Measurements from ENCODE around the gene XIRP1.

The XIRP1 gene

GRCh38 chr3:39143051-39143885 is 49.1 kb downstream of the XIRP1 start:
- no peak for DNase-seq

DNA sequence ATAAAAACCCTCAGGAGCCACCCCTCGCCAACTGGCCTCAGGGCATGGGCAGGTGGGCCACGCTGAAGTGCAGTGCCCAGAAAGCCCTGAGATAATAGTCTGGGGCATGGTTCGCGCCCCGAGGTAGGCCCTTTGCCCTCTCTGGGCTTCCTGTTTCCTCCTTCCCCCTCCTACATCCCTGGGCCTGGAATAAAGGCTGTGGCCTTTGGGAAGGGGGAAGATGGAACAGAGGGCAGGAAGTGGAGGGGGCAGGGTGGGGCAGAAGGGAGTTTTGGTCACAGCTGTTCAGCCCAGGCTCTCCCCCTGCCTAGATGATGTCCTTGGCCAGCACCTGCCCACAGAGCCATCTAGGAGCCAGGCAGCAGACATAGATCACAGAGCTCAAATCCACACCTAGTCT is 50.3 kb downstream of the XIRP1 start:
- no peak for DNase-seq

- no peak for DNase-seq
These were observed 51.0 kb downstream of the XIRP1 start for GRCh38 chr3:39141171-39141995.

- no peak for DNase-seq
These were observed 51.9 kb downstream of the XIRP1 start for GRCh38 chr3:39140341-39140971.

- no peak for DNase-seq
These were observed 53.0 kb downstream of the XIRP1 start for GRCh38 chr3:39139442-39139841.

GRCh38 chr3:39138804-39139415 is 53.5 kb downstream of the XIRP1 start:
- DNase-seq: no peak

GRCh38 chr3:39137991-39138803 is 54.2 kb downstream of the XIRP1 start:
- no peak for DNase-seq

DNA sequence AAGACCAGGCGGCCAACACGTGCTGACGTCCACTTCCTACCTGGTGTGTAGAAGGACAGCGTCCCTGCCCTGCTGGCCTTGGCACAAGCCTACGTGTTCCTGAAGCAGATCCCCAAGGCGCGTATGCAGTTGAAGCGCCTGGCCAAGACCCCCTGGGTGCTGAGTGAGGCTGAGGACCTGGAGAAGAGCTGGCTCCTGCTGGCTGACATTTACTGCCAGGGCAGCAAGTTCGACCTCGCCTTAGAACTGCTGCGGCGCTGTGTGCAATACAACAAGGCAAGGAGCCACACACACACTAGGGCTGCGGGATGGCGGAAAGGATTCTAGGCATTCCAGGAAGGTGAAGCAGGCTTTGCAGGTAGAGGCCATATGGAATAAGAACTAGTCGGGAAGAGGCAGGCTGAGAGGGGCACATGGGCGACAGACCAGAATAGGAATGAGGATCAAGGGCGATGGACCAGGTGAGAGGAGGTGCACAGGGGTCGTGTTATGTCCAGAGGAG is 54.9 kb downstream of the XIRP1 start:
- no peak for DNase-seq

DNA sequence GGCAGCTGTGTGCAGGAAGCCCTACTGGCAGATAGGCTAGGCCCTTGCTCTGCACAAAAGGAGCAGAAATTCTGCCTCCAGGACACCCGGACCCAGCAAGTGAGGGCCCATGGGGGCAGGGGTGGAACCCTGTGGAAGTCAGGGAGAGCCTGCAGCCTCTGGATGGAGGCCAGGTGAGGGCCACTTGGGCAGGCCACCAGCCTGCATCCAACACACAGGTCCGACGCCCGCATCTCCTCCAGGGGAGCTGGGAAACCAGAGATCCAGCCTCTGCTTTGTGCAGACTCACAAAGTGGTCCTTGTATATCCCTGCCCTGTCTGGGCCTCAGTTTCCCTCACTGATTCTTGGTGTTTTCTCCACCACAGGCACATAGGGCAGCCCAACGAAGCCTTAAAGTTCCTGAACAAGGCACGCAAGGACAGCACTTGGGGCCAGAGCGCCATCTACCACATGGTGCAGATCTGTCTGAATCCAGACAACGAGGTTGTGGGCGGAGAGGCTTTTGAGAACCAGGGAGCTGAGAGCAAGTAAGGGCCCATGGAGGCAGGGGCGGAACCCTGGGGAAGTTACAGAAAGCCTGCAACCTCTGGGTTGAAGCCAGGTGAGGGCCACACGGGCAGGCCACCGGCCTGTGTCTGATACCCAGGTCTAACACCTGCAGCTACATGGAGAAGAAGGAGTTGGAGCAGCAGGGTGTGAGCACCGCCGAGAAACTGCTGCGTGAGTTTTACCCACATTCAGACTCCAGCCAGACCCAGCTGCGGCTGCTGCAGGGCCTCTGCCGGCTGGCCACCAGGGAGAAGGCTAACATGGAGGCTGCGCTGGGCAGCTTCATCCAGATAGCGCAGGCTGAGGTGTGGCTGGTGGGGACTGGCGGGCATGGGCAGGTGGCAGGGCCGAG is 55.6 kb downstream of the XIRP1 start:
- DNase-seq: no peak

DNA sequence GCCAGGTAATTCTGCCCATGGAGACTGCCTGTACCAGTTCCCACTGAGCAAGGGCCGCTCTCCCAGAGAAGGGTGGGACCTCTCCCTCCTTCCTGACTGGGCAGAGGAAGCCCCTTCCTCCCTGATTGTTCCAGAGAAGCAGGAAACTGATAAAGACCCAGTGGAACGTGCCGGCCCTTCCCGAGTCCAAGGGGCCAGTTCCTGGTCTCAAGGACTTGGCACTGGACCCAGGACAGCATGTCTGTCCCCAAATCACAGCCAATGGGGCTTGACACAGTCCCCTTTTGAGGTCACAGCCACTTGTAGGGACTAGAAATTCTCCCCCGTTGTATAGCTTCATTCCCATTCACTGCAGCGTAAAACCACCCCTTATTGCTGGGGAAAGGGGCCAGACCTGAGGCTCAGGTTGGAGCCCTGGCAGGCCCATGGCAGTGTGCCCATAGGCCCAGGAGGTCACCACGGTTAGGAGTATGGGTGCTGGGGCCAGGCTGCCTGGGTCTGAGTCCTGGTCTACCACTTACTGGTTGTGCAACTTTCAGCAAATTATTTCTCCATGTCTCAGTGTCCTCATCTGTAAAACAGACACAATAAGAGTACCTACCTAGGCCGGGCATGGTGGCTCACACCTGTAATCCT is 57.1 kb downstream of the XIRP1 start:
- no peak for DNase-seq

DNA sequence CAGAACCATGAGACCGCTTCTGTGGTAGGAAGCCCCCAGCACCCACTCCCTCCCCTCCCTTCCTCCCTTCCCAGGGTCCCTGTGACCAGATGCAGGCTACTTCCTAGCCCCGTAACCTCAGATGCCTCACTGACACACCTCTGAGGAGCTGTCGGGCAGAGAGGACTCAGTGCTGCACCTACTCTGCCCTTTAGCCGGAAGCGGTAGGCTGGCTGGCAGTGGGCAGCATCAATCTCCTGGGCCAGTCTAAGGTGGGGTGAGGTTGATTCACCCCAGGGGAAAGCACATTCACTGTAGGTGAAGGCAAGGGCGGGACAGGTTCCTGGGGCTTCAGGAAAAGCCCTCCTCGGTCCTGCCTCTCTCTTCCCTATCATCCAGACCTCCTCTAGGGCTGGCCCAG is 58.1 kb downstream of the XIRP1 start:
- no peak for DNase-seq

- no peak for DNase-seq
These were observed 58.6 kb downstream of the XIRP1 start for GRCh38 chr3:39133822-39134221.
